Left forelimb (tissue), 1 donor: Measurements from ENCODE around the gene SHISAL1.

ENCODE experiments used
- DNase-seq: peaks from one replicate; pipeline ENCODE4 v3.0.0-alpha.2; 2018; ENCODE audit warnings: low spot score

Gene SHISAL1

GRCh38 chr22:44207981-44208317, 104.8 kb downstream of the SHISAL1 start:
- peak; percentile 33 for DNase-seq

GRCh38 chr22:44207173-44207980, 105.4 kb downstream of the SHISAL1 start:
- peak; percentile 59 for DNase-seq

GRCh38 chr22:44206696-44207095, 106.1 kb downstream of the SHISAL1 start:
- peak; percentile 57 for DNase-seq

GRCh38 chr22:44206330-44206645, 106.5 kb downstream of the SHISAL1 start:
- DNase-seq: no peak

GRCh38 chr22:44205516-44206329, 107.0 kb downstream of the SHISAL1 start:
- DNase-seq: peak; percentile 61

- DNase-seq: peak; percentile 30
Observed at GRCh38 chr22:44204739-44205515, 107.8 kb downstream of the SHISAL1 start.

- no peak for DNase-seq
Observed at GRCh38 chr22:44203203-44203602, 109.5 kb downstream of the SHISAL1 start.

GRCh38 chr22:44202261-44202789, 110.4 kb downstream of the SHISAL1 start:
- no peak for DNase-seq

- DNase-seq: no peak
Observed at GRCh38 chr22:44201665-44202064, 111.1 kb downstream of the SHISAL1 start.

- DNase-seq: no peak
Observed at GRCh38 chr22:44200855-44201550, 111.7 kb downstream of the SHISAL1 start.

- no peak for DNase-seq
Observed at GRCh38 chr22:44200451-44200850, 112.3 kb downstream of the SHISAL1 start.

GRCh38 chr22:44199866-44200265, 112.9 kb downstream of the SHISAL1 start:
- DNase-seq: no peak

GRCh38 chr22:44199164-44199563, 113.6 kb downstream of the SHISAL1 start:
- no peak for DNase-seq

GRCh38 chr22:44197271-44197670, 115.5 kb downstream of the SHISAL1 start:
- no peak for DNase-seq

- DNase-seq: no peak
Observed at GRCh38 chr22:44196731-44197131, 116.0 kb downstream of the SHISAL1 start.

GRCh38 chr22:44196241-44196640, 116.5 kb downstream of the SHISAL1 start:
- DNase-seq: no peak

GRCh38 chr22:44195189-44195871, 117.4 kb downstream of the SHISAL1 start:
- DNase-seq: no peak

GRCh38 chr22:44194569-44194968, 118.2 kb downstream of the SHISAL1 start:
- DNase-seq: no peak
